IPS-15b (cell line): ENCODE data around the gene RNFT2.
A peak's percentile ranks its signal among the peaks of the same experiment; 100 is the strongest.

ENCODE experiments used
- H3K27me3 ChIP-seq: one replicate; pipeline ENCODE4 v1.6.1; 2013; ENCODE audit warnings: low read length; ENCODE audit not compliant: control insufficient read depth, insufficient read depth
- H3K36me3 ChIP-seq: one replicate; pipeline ENCODE4 v1.6.1; 2013; ENCODE audit warnings: low read length; ENCODE audit not compliant: control insufficient read depth, insufficient read depth
- H3K4me1 ChIP-seq: one replicate; pipeline ENCODE4 v1.6.1; 2013; ENCODE audit warnings: mild to moderate bottlenecking, low read length; ENCODE audit not compliant: control insufficient read depth, insufficient read depth
- H3K4me3 ChIP-seq: one replicate; pipeline ENCODE4 v1.5.1; 2013; ENCODE audit warnings: low read depth, low read length
- H3K9ac ChIP-seq: one replicate; pipeline ENCODE4 v1.6.1; 2013; ENCODE audit warnings: low read depth, mild to moderate bottlenecking, low read length
- H3K9me3 ChIP-seq: one replicate; pipeline ENCODE4 v1.6.1; 2013; ENCODE audit warnings: mild to moderate bottlenecking, low read length; ENCODE audit not compliant: control insufficient read depth, insufficient read depth

Gene RNFT2

GRCh38 chr12:116876151-116876869, 138.2 kb downstream of the RNFT2 start:
- no peaks in the 10 kb centered on the region for H3K36me3 ChIP-seq
- H3K27me3 ChIP-seq, result peaks cover 46% of the 10 kb centered on the region
- H3K4me3 ChIP-seq, result peak overlapping the region; percentile 33
- H3K9me3 ChIP-seq, result no peaks in the 10 kb centered on the region
- peaks cover 4% of the 10 kb centered on the region for H3K4me1 ChIP-seq
- no peak overlapping the region for H3K9ac ChIP-seq

GRCh38 chr12:116878567-116879508, 140.7 kb downstream of the RNFT2 start:
- Histone ChIP-seq H3K4me1 (peaks cover 8% of the 10 kb centered on the region), H3K27me3 (peaks cover 70% of the 10 kb centered on the region), H3K4me3 (peak overlapping the region; percentile 79), H3K9me3 (no peaks in the 10 kb centered on the region), H3K36me3 (no peaks in the 10 kb centered on the region), H3K9ac (peak overlapping the region; percentile 26)

- H3K36me3 ChIP-seq, result no peaks in the 10 kb centered on the region
- H3K4me1 ChIP-seq, result peaks cover 6% of the 10 kb centered on the region
- H3K27me3 ChIP-seq, result peaks cover 73% of the 10 kb centered on the region
- no peaks in the 10 kb centered on the region for H3K9me3 ChIP-seq
- no peak overlapping the region for H3K9ac ChIP-seq
- peak overlapping the region; percentile 79 for H3K4me3 ChIP-seq
Observed at GRCh38 chr12:116879509-116880212, 141.5 kb downstream of the RNFT2 start.

GRCh38 chr12:116880213-116880816, 142.2 kb downstream of the RNFT2 start:
- Histone ChIP-seq H3K9me3 (no peaks in the 10 kb centered on the region), H3K27me3 (peaks cover 68% of the 10 kb centered on the region), H3K36me3 (no peaks in the 10 kb centered on the region), H3K4me3 (peak overlapping the region; percentile 79), H3K9ac (no peak overlapping the region), H3K4me1 (peaks cover 6% of the 10 kb centered on the region)

GRCh38 chr12:116880817-116881324, 142.8 kb downstream of the RNFT2 start:
- Histone ChIP-seq H3K4me3 (peak overlapping the region; percentile 79), H3K27me3 (peaks cover 65% of the 10 kb centered on the region), H3K9ac (no peak overlapping the region), H3K36me3 (no peaks in the 10 kb centered on the region), H3K4me1 (peaks cover 6% of the 10 kb centered on the region), H3K9me3 (no peaks in the 10 kb centered on the region)

GRCh38 chr12:116881325-116881876, 143.3 kb downstream of the RNFT2 start, which contains the start of gene HRK:
TSS of gene HRK (minus strand) at chr12:116881441. CDS start at chr12:116881307, 134 bp downstream.
- H3K4me3 ChIP-seq, result peak within 1 kb of the TSS; percentile 82
- peaks cover 6% of the 10 kb centered on the region for H3K4me1 ChIP-seq
- peaks cover 64% of the 10 kb centered on the region for H3K27me3 ChIP-seq
- peak within 1 kb of the TSS; percentile 16 for H3K9ac ChIP-seq
- no peaks in the 10 kb centered on the region for H3K9me3 ChIP-seq
- no peaks in the 10 kb centered on the region for H3K36me3 ChIP-seq

- peak overlapping the region; percentile 16 for H3K9ac ChIP-seq
- no peaks in the 10 kb centered on the region for H3K9me3 ChIP-seq
- H3K27me3 ChIP-seq, result peaks cover 61% of the 10 kb centered on the region
- H3K36me3 ChIP-seq, result no peaks in the 10 kb centered on the region
- H3K4me1 ChIP-seq, result peaks cover 6% of the 10 kb centered on the region
- H3K4me3 ChIP-seq, result peak overlapping the region; percentile 82
Observed at GRCh38 chr12:116881877-116882507, 143.9 kb downstream of the RNFT2 start.

GRCh38 chr12:116882742-116883141, 144.6 kb downstream of the RNFT2 start:
- no peaks in the 10 kb centered on the region for H3K36me3 ChIP-seq
- no peak overlapping the region for H3K9ac ChIP-seq
- H3K4me1 ChIP-seq, result peaks cover 6% of the 10 kb centered on the region
- no peaks in the 10 kb centered on the region for H3K9me3 ChIP-seq
- peak overlapping the region; percentile 82 for H3K4me3 ChIP-seq
- peaks cover 53% of the 10 kb centered on the region for H3K27me3 ChIP-seq

GRCh38 chr12:116884871-116885270, 146.8 kb downstream of the RNFT2 start:
- no peak overlapping the region for H3K9ac ChIP-seq

GRCh38 chr12:116885491-116885890, 147.4 kb downstream of the RNFT2 start:
- peaks cover 30% of the 10 kb centered on the region for H3K27me3 ChIP-seq
- no peak overlapping the region for H3K4me3 ChIP-seq
- no peaks in the 10 kb centered on the region for H3K9me3 ChIP-seq
- no peak overlapping the region for H3K9ac ChIP-seq
- H3K36me3 ChIP-seq, result no peaks in the 10 kb centered on the region
- peaks cover 4% of the 10 kb centered on the region for H3K4me1 ChIP-seq

More at GRCh38 chr12:116884871-116885270, 146.8 kb downstream of the RNFT2 start:
- peaks cover 5% of the 10 kb centered on the region for H3K4me1 ChIP-seq
- no peaks in the 10 kb centered on the region for H3K36me3 ChIP-seq
- peaks cover 36% of the 10 kb centered on the region for H3K27me3 ChIP-seq
- H3K9me3 ChIP-seq, result no peaks in the 10 kb centered on the region
- no peak overlapping the region for H3K4me3 ChIP-seq
